ENCODE results near the gene CELA3B.
"Not testable (repeated sequence)": the region's sequence is repeated elsewhere in the genome, so short reads cannot be mapped to it uniquely, and the experiment has no call there.

The CELA3B gene

GRCh38 chr1:21952786-21953520 is 23.9 kb upstream of the CELA3B start:
- Histone ChIP-seq H3K9ac (ENCODE audit: low read length) (no peak overlapping the region), H3K4me3 (ENCODE audit: low read length) (no peak overlapping the region), H3K9me3 (ENCODE audit: control insufficient read depth, low read length) (no peaks in the 10 kb centered on the region), H3K36me3 (ENCODE audit: control insufficient read depth, insufficient read depth, low read length) (no peaks in the 10 kb centered on the region), H3K4me1 (ENCODE audit: control insufficient read depth, insufficient read depth, low read length) (peaks cover 24% of the 10 kb centered on the region), H3K27me3 (ENCODE audit: control insufficient read depth, insufficient read depth, low read length) (peaks cover 2% of the 10 kb centered on the region)

- no peaks in the 10 kb centered on the region for H3K36me3 ChIP-seq (ENCODE audit: control insufficient read depth, insufficient read depth, low read length)
- H3K27me3 ChIP-seq (ENCODE audit: control insufficient read depth, insufficient read depth, low read length): peaks cover 2% of the 10 kb centered on the region
- H3K4me1 ChIP-seq (ENCODE audit: control insufficient read depth, insufficient read depth, low read length): peaks cover 24% of the 10 kb centered on the region
- H3K4me3 ChIP-seq (ENCODE audit: low read length): no peak overlapping the region
- H3K9ac ChIP-seq (ENCODE audit: low read length): no peak overlapping the region
- H3K9me3 ChIP-seq (ENCODE audit: control insufficient read depth, low read length): no peaks in the 10 kb centered on the region
Measured at GRCh38 chr1:21955058-21955457, 21.8 kb upstream of the CELA3B start.

GRCh38 chr1:21955501-21956281 is 21.1 kb upstream of the CELA3B start:
- Histone ChIP-seq H3K27me3 (ENCODE audit: control insufficient read depth, insufficient read depth, low read length) (peaks cover 2% of the 10 kb centered on the region), H3K36me3 (ENCODE audit: control insufficient read depth, insufficient read depth, low read length) (no peaks in the 10 kb centered on the region), H3K4me3 (ENCODE audit: low read length) (no peak overlapping the region), H3K9me3 (ENCODE audit: control insufficient read depth, low read length) (no peaks in the 10 kb centered on the region), H3K4me1 (ENCODE audit: control insufficient read depth, insufficient read depth, low read length) (peaks cover 24% of the 10 kb centered on the region), H3K9ac (ENCODE audit: low read length) (peak overlapping the region; percentile 36)

GRCh38 chr1:21956720-21957552 is 19.9 kb upstream of the CELA3B start:
- Histone ChIP-seq H3K27me3 (ENCODE audit: control insufficient read depth, insufficient read depth, low read length) (peaks cover 2% of the 10 kb centered on the region), H3K4me3 (ENCODE audit: low read length) (no peak overlapping the region), H3K9ac (ENCODE audit: low read length) (peak overlapping the region; percentile 3), H3K36me3 (ENCODE audit: control insufficient read depth, insufficient read depth, low read length) (no peaks in the 10 kb centered on the region), H3K4me1 (ENCODE audit: control insufficient read depth, insufficient read depth, low read length) (peaks cover 31% of the 10 kb centered on the region), H3K9me3 (ENCODE audit: control insufficient read depth, low read length) (no peaks in the 10 kb centered on the region)

- H3K27me3 ChIP-seq (ENCODE audit: control insufficient read depth, insufficient read depth, low read length): peaks cover under 1% of the 10 kb centered on the region
- no peak overlapping the region for H3K4me3 ChIP-seq (ENCODE audit: low read length)
- no peak overlapping the region for H3K9ac ChIP-seq (ENCODE audit: low read length)
- no peaks in the 10 kb centered on the region for H3K9me3 ChIP-seq (ENCODE audit: control insufficient read depth, low read length)
- H3K36me3 ChIP-seq (ENCODE audit: control insufficient read depth, insufficient read depth, low read length): no peaks in the 10 kb centered on the region
- peaks cover 32% of the 10 kb centered on the region for H3K4me1 ChIP-seq (ENCODE audit: control insufficient read depth, insufficient read depth, low read length)
Measured at GRCh38 chr1:21961337-21961736, 15.5 kb upstream of the CELA3B start.

GRCh38 chr1:21961799-21962198 is 15.0 kb upstream of the CELA3B start:
- Histone ChIP-seq H3K4me3 (ENCODE audit: low read length) (no peak overlapping the region), H3K9ac (ENCODE audit: low read length) (no peak overlapping the region), H3K4me1 (ENCODE audit: control insufficient read depth, insufficient read depth, low read length) (peaks cover 27% of the 10 kb centered on the region), H3K27me3 (ENCODE audit: control insufficient read depth, insufficient read depth, low read length) (peaks cover 3% of the 10 kb centered on the region), H3K36me3 (ENCODE audit: control insufficient read depth, insufficient read depth, low read length) (no peaks in the 10 kb centered on the region), H3K9me3 (ENCODE audit: control insufficient read depth, low read length) (no peaks in the 10 kb centered on the region)

GRCh38 chr1:21963477-21964217 is 13.2 kb upstream of the CELA3B start:
- H3K9ac ChIP-seq (ENCODE audit: low read length): no peak overlapping the region
- H3K36me3 ChIP-seq (ENCODE audit: control insufficient read depth, insufficient read depth, low read length): no peaks in the 10 kb centered on the region
- H3K4me1 ChIP-seq (ENCODE audit: control insufficient read depth, insufficient read depth, low read length): peaks cover 19% of the 10 kb centered on the region
- no peak overlapping the region for H3K4me3 ChIP-seq (ENCODE audit: low read length)
- no peaks in the 10 kb centered on the region for H3K9me3 ChIP-seq (ENCODE audit: control insufficient read depth, low read length)
- peaks cover 3% of the 10 kb centered on the region for H3K27me3 ChIP-seq (ENCODE audit: control insufficient read depth, insufficient read depth, low read length)

GRCh38 chr1:21966247-21967000 is 10.4 kb upstream of the CELA3B start:
- H3K36me3 ChIP-seq (ENCODE audit: control insufficient read depth, insufficient read depth, low read length): no peaks in the 10 kb centered on the region
- H3K9me3 ChIP-seq (ENCODE audit: control insufficient read depth, low read length): no peaks in the 10 kb centered on the region
- peaks cover 17% of the 10 kb centered on the region for H3K4me1 ChIP-seq (ENCODE audit: control insufficient read depth, insufficient read depth, low read length)
- H3K27me3 ChIP-seq (ENCODE audit: control insufficient read depth, insufficient read depth, low read length): peaks cover 3% of the 10 kb centered on the region
- no peak overlapping the region for H3K9ac ChIP-seq (ENCODE audit: low read length)
- H3K4me3 ChIP-seq (ENCODE audit: low read length): no peak overlapping the region

- H3K27me3 ChIP-seq (ENCODE audit: control insufficient read depth, insufficient read depth, low read length); H3K4me1 ChIP-seq (ENCODE audit: control insufficient read depth, insufficient read depth, low read length); H3K9me3 ChIP-seq (ENCODE audit: control insufficient read depth, low read length): not testable (repeated sequence)
Measured at GRCh38 chr1:21967216-21967615, 9.6 kb upstream of the CELA3B start.

GRCh38 chr1:21969066-21969465 is 7.8 kb upstream of the CELA3B start:
- H3K4me3 ChIP-seq (ENCODE audit: low read length); H3K9ac ChIP-seq (ENCODE audit: low read length); H3K36me3 ChIP-seq (ENCODE audit: control insufficient read depth, insufficient read depth, low read length); H3K27me3 ChIP-seq (ENCODE audit: control insufficient read depth, insufficient read depth, low read length); H3K9me3 ChIP-seq (ENCODE audit: control insufficient read depth, low read length); H3K4me1 ChIP-seq (ENCODE audit: control insufficient read depth, insufficient read depth, low read length): not testable (repeated sequence)

More at GRCh38 chr1:21967216-21967615, 9.6 kb upstream of the CELA3B start:
- not testable (repeated sequence) for H3K36me3 ChIP-seq (ENCODE audit: control insufficient read depth, insufficient read depth, low read length); H3K4me3 ChIP-seq (ENCODE audit: low read length); H3K9ac ChIP-seq (ENCODE audit: low read length)

- H3K27me3 ChIP-seq (ENCODE audit: control insufficient read depth, insufficient read depth, low read length); H3K4me1 ChIP-seq (ENCODE audit: control insufficient read depth, insufficient read depth, low read length); H3K9ac ChIP-seq (ENCODE audit: low read length); H3K4me3 ChIP-seq (ENCODE audit: low read length); H3K36me3 ChIP-seq (ENCODE audit: control insufficient read depth, insufficient read depth, low read length); H3K9me3 ChIP-seq (ENCODE audit: control insufficient read depth, low read length): not testable (repeated sequence)
Measured at GRCh38 chr1:21970523-21970922, 6.3 kb upstream of the CELA3B start.

Measured in mucosa of stomach (tissue), 1 donor.